ENCODE results near the gene TRAPPC11.

DNA sequence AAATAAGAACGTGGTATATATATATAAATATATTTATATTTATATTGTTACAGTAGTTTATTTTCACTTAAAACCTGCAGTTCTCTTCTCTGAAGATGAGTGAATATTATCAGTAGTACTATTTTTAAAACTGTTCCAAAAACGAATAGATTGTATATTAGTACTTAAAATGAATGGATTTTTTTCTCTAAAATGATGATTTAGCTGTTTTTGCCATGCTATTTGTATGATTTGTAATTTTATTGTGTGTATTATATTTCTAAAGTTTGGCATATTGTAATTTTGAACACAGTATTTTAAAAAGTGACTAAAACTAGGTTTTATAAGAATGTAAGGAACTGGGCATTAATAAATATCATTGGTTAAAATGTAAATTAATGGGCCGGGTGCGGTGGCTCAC, 22.0 kb downstream of the TRAPPC11 start:
- TF ChIP-seq GATA2 (IDR thresholded peaks at IDR 0.05; ENCODE audit: low read depth, low read length) (no peak), GATA3 (IDR thresholded peaks at IDR 0.05; ENCODE audit: low read depth, low read length) (no peak)

Measured in SH-SY5Y (cell line).